Measurements from ENCODE around the gene APOA5. TPM values are rescaled to one million over a fixed set of nuclear protein-coding genes. Genes with fewer than 3 reads are reported as not detected.

Gene APOA5
- total and polyA plus RNA-seq, 2 of the 13 experiments (the other 11 are each of a cell fraction or from before 2014, with no cell fraction given) = 44.0 to 49.1 TPM

DNA sequence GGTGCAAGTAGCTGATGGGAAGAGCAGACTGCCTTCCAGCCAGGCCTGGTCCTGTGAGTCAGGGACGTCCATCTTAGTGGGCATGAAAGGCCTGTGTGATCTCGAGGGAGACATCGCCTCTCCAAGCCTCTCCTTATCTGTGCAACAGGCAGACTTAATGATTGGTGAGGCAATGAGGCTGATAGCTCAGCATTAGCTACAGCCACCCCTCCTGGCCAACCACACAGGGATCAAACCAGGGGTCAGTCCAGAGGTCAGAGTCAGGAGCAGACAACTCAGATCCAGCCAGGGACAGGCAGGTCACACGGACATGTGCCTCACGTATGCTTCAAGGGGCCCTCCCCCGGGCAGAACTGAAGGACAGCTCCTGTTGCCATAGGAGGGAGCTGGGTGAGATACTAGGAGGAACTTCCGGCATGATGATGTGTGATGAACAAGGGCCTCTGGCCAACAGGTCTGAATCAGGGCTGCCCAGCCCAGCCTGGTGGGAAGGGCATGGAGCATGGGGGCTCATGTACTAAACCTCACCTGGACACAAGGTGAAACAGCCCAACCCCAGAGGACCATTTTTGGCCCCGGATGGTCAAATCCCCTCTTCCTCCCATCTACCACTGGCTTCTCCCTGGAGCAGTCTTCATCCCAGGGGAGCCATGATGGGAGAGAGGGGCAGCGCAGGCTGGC lies 35.2 kb upstream of the APOA5 start (continued):
- TF ChIP-seq ETV5 (CRISPR knock-in tag; IDR thresholded peaks at IDR 0.05; ENCODE audit: borderline replicate concordance) (peak; percentile 91; the same call in 1 of the 2 replicates), ZNF264 (CRISPR knock-in tag; IDR thresholded peaks at IDR 0.05) (peak; percentile 89), HNF4A (CRISPR knock-in tag; IDR thresholded peaks at IDR 0.05) (peak; percentile 98), KLF6 (CRISPR knock-in tag; IDR thresholded peaks at IDR 0.05) (no peak), ZNF615 (CRISPR knock-in tag; IDR thresholded peaks at IDR 0.05; ENCODE audit: borderline replicate concordance) (0 out of 2 replicates have a peak, but pooled peaks have one; percentile 12), ZBTB49 (CRISPR knock-in tag; IDR thresholded peaks at IDR 0.05; ENCODE audit: borderline replicate concordance) (no peak), ZNF605 (CRISPR knock-in tag; IDR thresholded peaks at IDR 0.05) (peak; percentile 84), RCOR2 (CRISPR knock-in tag; IDR thresholded peaks at IDR 0.05) (peak; percentile 99), SRY (CRISPR knock-in tag; IDR thresholded peaks at IDR 0.05) (no peak), ZNF343 (CRISPR knock-in tag; IDR thresholded peaks at IDR 0.05) (no peak; the same call in 1 of the 2 replicates), ZNF17 (CRISPR knock-in tag; IDR thresholded peaks at IDR 0.05) (no peak), ZNF749 (CRISPR knock-in tag; IDR thresholded peaks at IDR 0.05; ENCODE audit: borderline replicate concordance) (peak; percentile 83), IRF2 (CRISPR knock-in tag; IDR thresholded peaks at IDR 0.05) (peak; percentile 80), ZIK1 (CRISPR knock-in tag; IDR thresholded peaks at IDR 0.05; ENCODE audit: borderline replicate concordance, low read depth) (no peak), PRPF4 (IDR thresholded peaks at IDR 0.05; ENCODE audit: low read depth, low read length, poor library complexity, severe bottlenecking) (no peak), EED (CRISPR knock-in tag; IDR thresholded peaks at IDR 0.05) (no peak), NFYC (CRISPR knock-in tag; IDR thresholded peaks at IDR 0.05) (peak; percentile 57), ZNF891 (CRISPR knock-in tag; IDR thresholded peaks at IDR 0.05) (no peak), ZBTB43 (CRISPR knock-in tag; conservative IDR thresholded peaks at IDR 0.05) (peak; percentile 87), SP4 (CRISPR knock-in tag; IDR thresholded peaks at IDR 0.05) (peak; percentile 56; the same call in 1 of the 2 replicates), ZNF367 (CRISPR knock-in tag; IDR thresholded peaks at IDR 0.05; ENCODE audit: borderline replicate concordance) (0 out of 2 replicates have a peak, but pooled peaks have one; percentile 82)
- TF ChIP-seq, protein P1, sequence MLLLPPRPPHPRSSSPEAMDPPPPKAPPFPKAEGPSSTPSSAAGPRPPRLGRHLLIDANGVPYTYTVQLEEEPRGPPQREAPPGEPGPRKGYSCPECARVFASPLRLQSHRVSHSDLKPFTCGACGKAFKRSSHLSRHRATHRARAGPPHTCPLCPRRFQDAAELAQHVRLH (CRISPR knock-in tag; IDR thresholded peaks at IDR 0.05; ENCODE audit: borderline replicate concordance, low read depth) = peak; percentile 93; the same call in 1 of the 2 replicates
- TF ChIP-seq, protein P2, sequence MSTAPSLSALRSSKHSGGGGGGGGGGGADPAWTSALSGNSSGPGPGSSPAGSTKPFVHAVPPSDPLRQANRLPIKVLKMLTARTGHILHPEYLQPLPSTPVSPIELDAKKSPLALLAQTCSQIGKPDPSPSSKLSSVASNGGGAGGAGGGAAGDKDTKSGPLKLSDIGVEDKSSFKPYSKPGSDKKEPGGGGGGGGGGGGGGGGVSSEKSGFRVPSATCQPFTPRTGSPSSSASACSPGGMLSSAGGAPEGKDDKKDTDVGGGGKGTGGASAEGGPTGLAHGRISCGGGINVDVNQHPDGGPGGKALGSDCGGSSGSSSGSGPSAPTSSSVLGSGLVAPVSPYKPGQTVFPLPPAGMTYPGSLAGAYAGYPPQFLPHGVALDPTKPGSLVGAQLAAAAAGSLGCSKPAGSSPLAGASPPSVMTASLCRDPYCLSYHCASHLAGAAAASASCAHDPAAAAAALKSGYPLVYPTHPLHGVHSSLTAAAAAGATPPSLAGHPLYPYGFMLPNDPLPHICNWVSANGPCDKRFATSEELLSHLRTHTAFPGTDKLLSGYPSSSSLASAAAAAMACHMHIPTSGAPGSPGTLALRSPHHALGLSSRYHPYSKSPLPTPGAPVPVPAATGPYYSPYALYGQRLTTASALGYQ (CRISPR knock-in tag; IDR thresholded peaks at IDR 0.05) = no peak; the same call in 1 of the 2 replicates
- TF ChIP-seq, protein P3, sequence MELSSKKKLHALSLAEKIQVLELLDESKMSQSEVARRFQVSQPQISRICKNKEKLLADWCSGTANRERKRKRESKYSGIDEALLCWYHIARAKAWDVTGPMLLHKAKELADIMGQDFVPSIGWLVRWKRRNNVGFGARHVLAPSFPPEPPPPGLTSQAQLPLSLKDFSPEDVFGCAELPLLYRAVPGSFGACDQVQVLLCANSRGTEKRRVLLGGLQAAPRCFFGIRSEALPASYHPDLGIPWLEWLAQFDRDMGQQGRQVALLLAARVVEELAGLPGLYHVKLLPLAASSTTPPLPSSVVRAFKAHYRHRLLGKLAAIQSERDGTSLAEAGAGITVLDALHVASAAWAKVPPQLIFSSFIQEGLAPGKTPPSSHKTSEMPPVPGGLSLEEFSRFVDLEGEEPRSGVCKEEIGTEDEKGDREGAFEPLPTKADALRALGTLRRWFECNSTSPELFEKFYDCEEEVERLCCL (CRISPR knock-in tag; IDR thresholded peaks at IDR 0.05; ENCODE audit: borderline replicate concordance) = peak; percentile 86; the same call in 1 of the 2 replicates

All from HepG2 (cell line).